Large intestine (tissue), 3 donors: Measurements from ENCODE around the gene CDH19. TPM values are rescaled to one million over a fixed set of nuclear protein-coding genes. Genes with fewer than 3 reads are reported as not detected.

Source experiments
- DNase-seq, 2 donors: peaks; one replicate each; pipeline versions ENCODE4 v3.0.0 to v3.0.0-alpha.2; 2013
- H3K27ac ChIP-seq: one replicate; pipeline ENCODE4 v1.5.1; 2013; ENCODE audit warnings: low read length
- H3K27me3 ChIP-seq: 2 replicates; pipeline ENCODE4 v1.6.1; 2013; ENCODE audit warnings: low read length; ENCODE audit not compliant: control insufficient read depth, insufficient read depth
- H3K36me3 ChIP-seq: 2 replicates; pipeline ENCODE4 v1.6.1; 2013; ENCODE audit warnings: low read length; ENCODE audit not compliant: control insufficient read depth, insufficient read depth
- H3K4me1 ChIP-seq: one replicate; pipeline ENCODE4 v1.6.1; 2013; ENCODE audit warnings: low read length; ENCODE audit not compliant: control insufficient read depth, insufficient read depth
- H3K4me3 ChIP-seq: one replicate; pipeline ENCODE4 v1.5.1; 2013; ENCODE audit warnings: low read length
- H3K9me3 ChIP-seq: one replicate; pipeline ENCODE4 v1.6.1; 2013; ENCODE audit warnings: mild to moderate bottlenecking, low read depth, low read length, moderate library complexity; ENCODE audit not compliant: control insufficient read depth
- WGBS: methylation state at CpG from one replicate; pipeline ENCODE4 v1.1.5; 2013; ENCODE audit warnings: low lambda C conversion rate; ENCODE audit not compliant: insufficient coverage; 5-methylcytosine and 5-hydroxymethylcytosine counted together
- polyA plus RNA-seq: library from polyadenylated mRNA; unstranded; fragments of 120-200 nt; gene quantifications from one replicate; pipeline ENCODE4 v1.2.1, GENCODE V29; 2013

CDH19 gene
- polyA plus RNA-seq, 1 donor = 8.3 TPM

DNA sequence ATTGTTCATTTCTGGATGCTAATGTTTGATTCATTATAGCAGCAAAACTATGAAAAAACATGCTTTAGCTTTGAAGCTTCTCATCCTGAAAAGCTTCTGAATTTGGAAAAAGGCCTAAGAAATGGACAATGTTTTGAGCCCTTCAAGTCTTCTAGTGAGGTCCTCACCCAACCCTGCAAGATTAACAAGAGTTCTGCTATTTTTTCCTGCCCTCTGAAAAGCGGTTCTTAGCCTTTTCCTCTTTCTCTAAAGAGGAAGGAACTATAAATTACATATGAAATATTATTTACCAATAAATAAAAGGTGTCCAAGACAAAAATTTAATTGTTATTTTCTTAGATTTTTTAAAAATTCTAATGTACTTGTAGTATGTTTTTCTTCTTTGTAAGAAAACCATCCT is 19.9 kb upstream of the CDH19 start:
- H3K4me1 ChIP-seq = no peaks in the 10 kb centered on the region
- no peaks in the 10 kb centered on the region for H3K27me3 ChIP-seq
- WGBS = 100% methylated on average over 1 of the region's 1 CpG
- no peak for DNase-seq
- H3K4me3 ChIP-seq = no peak overlapping the region
- no peaks in the 10 kb centered on the region for H3K9me3 ChIP-seq
- no peaks in the 10 kb centered on the region for H3K36me3 ChIP-seq
- no peak overlapping the region for H3K27ac ChIP-seq

DNA sequence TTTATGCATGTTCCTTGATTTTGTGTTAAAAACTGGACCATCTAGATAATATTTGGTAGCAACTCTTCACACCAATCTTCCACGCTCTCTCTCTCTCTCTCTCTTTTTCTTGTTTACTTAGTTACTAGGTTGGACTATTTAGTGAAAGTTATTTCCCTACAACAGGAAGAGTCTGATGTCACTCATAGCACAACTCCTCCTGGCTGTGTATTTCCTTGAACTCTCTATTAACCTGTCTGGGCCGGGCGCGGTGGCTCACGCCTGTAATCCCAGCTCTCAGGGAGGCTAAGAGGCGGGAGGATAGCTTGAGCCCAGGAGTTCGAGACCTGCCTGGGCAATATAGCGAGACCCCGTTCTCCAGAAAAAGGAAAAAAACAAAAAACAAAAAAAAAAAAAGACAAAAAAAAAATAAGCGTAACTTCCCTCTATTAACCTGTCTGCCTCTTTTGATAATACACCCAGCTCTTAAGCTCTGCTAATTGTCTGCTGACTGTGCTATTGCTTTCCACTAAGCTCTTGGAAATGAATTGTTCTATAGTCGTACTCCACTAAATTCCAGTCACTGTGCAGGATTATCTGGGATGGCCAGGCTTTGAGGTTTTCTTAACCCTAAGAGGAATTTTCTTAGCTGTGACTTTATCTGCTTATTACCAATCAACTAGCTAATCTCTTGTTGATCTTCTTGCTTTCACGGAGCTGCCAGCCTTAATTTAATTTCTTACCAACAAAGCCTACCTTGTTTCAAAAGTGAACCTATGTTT is 18.1 kb upstream of the CDH19 start:
- no peak for DNase-seq
- Histone ChIP-seq H3K27me3 (no peaks in the 10 kb centered on the region), H3K9me3 (no peaks in the 10 kb centered on the region), H3K4me3 (no peak overlapping the region), H3K27ac (no peak overlapping the region), H3K4me1 (no peaks in the 10 kb centered on the region), H3K36me3 (no peaks in the 10 kb centered on the region)
- 67% methylated on average over 1 of the region's 12 CpGs for WGBS

DNA sequence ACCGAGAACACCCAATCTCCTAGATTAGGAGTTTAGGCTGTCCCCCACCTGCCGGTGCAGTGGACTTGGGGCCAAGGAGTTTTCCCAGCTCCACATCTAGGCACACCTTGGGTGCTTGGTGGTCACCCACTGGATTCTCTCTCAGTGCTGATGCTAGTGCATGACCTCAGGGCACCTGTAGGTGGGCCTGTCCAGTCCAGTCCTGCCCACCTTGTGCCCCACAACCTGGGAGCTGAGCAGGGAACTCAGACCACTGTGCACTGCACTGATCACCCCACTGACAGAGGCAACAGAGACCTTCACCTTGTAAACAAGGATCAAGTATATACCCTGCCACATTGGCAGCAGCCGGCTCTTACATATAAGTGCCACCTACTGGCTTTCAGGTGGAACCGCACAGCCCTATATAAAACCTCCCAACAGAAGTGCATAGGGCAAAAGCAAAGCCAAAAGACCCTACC is 12.7 kb upstream of the CDH19 start:
- H3K27ac ChIP-seq = no peak overlapping the region
- no CpG with 5 or more reads among the region's 4 CpGs for WGBS
- H3K27me3 ChIP-seq = no peaks in the 10 kb centered on the region
- H3K4me1 ChIP-seq = no peaks in the 10 kb centered on the region
- H3K9me3 ChIP-seq = no peaks in the 10 kb centered on the region
- DNase-seq = no peak
- no peaks in the 10 kb centered on the region for H3K36me3 ChIP-seq
- no peak overlapping the region for H3K4me3 ChIP-seq

DNA sequence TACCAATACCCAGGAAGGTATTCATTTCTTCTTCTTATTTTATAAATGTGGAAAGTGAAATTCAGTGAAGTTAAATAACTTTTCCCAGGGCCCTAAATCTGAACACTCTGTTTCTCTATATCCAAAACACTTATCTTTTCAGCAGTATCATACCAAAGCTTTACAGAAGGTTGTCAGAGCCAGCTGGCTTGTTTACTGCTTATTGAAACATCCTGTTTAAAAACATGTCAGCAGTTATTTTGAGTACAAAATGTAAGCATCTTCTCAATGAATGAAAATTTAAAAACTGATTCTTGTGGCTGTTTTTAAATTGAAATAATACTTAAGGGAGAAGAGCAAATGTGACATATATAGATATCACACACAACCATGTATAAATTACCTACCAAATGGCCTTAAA is 11.3 kb upstream of the CDH19 start:
- no peaks in the 10 kb centered on the region for H3K27me3 ChIP-seq
- H3K4me3 ChIP-seq = no peak overlapping the region
- H3K4me1 ChIP-seq = no peaks in the 10 kb centered on the region
- no peak overlapping the region for H3K27ac ChIP-seq
- no peaks in the 10 kb centered on the region for H3K9me3 ChIP-seq
- no peaks in the 10 kb centered on the region for H3K36me3 ChIP-seq
- no peak for DNase-seq

DNA sequence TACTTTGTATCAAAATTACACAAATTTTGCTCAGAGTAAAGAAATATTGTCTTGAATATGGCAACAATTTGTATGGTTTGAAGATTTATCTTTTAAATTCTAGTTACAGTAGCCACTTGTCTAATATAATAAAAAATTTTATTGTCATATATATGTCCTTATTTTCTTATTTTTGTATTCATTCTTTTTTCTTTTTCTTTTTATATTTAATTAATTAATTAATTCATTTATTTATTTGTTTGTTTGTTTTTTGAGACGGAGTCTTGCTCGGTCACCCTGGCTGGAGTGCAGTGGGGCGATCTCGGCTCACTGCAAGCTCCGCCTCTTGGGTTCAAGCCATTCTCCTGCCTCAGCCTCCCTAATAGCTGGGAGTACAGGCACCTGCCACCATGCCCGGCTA is 3.7 kb upstream of the CDH19 start:
- Histone ChIP-seq H3K9me3 (no peaks in the 10 kb centered on the region), H3K36me3 (no peaks in the 10 kb centered on the region), H3K4me3 (no peak overlapping the region), H3K4me1 (no peaks in the 10 kb centered on the region), H3K27ac (no peak overlapping the region), H3K27me3 (no peaks in the 10 kb centered on the region)
- DNase-seq = no peak
- 100% methylated on average over 1 of the region's 6 CpGs for WGBS

DNA sequence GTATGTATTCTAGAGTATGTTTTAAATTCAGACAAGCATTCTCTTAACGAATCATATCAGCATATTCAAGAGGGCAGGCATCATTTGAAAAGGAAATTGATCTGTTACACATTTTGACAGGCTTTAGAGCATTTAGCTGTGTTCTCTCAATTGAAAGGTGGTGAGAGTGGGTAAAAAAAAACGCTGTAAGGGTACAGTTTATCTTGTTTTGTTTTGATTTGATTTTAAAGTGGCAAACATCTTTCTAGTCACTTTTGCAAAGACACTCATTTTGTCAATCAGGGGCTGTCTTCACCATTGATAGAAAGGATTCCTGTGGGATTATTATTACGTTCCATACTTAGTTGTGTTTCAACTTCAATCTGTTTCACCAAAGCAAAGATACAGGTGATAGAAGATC is 2.2 kb downstream of the CDH19 start:
- Histone ChIP-seq H3K4me1 (no peaks in the 10 kb centered on the region), H3K36me3 (no peaks in the 10 kb centered on the region), H3K27me3 (no peaks in the 10 kb centered on the region), H3K9me3 (no peaks in the 10 kb centered on the region), H3K4me3 (no peak overlapping the region), H3K27ac (no peak overlapping the region)
- WGBS = no CpG with 5 or more reads among the region's 3 CpGs
- no peak for DNase-seq

DNA sequence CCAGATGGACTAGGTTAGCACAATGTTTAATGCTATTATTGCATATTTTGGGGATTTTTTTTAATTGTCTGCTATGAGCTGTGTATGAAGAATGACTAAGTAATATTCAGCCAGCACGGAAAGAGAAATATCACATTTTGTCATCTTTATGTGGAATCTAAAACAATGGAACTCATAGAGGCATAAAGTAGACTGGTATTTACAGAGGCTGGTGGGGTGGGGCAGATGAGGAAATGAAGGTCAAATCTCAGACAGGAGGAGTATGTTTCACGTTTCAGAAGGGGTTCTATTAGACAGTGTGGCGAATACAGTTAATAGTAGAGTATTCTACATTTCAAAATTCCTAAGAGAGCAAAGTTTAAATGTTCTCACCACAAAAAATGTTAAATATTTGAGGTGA is 4.7 kb downstream of the CDH19 start:
- DNase-seq = no peak
- H3K36me3 ChIP-seq = no peaks in the 10 kb centered on the region
- no CpG with 5 or more reads among the region's 3 CpGs for WGBS
- H3K27me3 ChIP-seq = no peaks in the 10 kb centered on the region
- H3K4me1 ChIP-seq = no peaks in the 10 kb centered on the region
- H3K4me3 ChIP-seq = no peak overlapping the region
- no peaks in the 10 kb centered on the region for H3K9me3 ChIP-seq
- no peak overlapping the region for H3K27ac ChIP-seq

DNA sequence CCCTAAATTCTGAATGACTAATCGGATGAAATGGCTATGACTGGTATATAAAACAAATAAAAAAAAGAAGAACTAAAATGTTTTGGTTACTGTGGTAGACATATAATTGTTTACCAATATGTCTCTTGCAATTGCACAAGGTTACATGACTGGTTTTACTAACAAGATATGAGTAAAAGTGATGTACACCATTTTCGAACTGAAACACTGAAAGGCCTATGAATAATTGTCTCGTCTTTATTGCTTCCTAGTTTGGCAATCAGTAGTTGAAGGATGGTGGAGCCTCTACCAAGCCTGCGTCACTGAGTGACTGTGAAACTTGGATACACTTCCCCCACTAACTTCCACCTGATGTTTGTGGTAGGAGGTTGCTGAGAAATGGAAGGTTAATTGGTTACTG is 16.5 kb downstream of the CDH19 start:
- no peaks in the 10 kb centered on the region for H3K4me1 ChIP-seq
- H3K27ac ChIP-seq = no peak overlapping the region
- 100% methylated on average over 1 of the region's 4 CpGs for WGBS
- no peaks in the 10 kb centered on the region for H3K27me3 ChIP-seq
- no peak for DNase-seq
- no peaks in the 10 kb centered on the region for H3K36me3 ChIP-seq
- H3K9me3 ChIP-seq = no peaks in the 10 kb centered on the region
- H3K4me3 ChIP-seq = no peak overlapping the region

DNA sequence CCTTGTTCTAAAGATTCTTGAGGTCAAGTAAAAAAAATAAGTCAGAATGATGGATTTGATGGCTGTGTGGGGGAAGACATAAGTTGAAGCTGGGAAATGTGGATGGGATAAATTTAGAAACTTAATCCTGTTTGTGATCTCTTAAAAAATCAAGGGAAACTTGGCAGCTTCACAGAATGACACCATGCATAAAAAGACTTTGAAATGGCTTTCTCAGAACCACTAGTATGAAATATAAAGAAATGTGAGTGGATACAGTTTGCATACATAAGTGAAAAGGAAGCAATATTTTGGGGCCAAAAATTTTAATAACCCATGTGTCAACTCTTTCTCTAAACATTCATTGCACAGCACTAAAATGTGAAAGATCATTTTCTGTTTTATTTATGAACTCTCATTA is 21.7 kb downstream of the CDH19 start:
- no peaks in the 10 kb centered on the region for H3K27me3 ChIP-seq
- no peak for DNase-seq
- H3K27ac ChIP-seq = no peak overlapping the region
- H3K4me1 ChIP-seq = no peaks in the 10 kb centered on the region
- H3K9me3 ChIP-seq = no peaks in the 10 kb centered on the region
- no peak overlapping the region for H3K4me3 ChIP-seq
- H3K36me3 ChIP-seq = no peaks in the 10 kb centered on the region

DNA sequence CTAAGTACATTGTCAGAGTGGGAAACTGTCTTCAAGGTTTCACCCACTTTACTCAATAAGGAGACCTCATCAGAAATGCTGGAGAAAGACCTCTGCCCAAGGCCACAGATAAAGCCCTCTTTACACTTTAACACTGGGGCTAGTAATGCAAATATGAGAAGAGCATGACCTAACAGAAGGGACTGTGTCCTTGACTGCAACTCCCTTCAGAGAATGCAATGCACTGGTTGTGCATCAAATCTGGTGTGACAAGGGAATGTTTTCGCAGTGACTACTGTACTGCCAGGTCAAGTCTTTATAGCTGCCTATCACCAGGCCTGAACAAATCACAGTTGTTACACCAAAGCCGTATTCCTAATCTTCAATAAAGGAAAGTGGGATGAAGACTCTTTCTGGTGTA is 28.6 kb downstream of the CDH19 start:
- H3K27ac ChIP-seq = no peak overlapping the region
- H3K9me3 ChIP-seq = no peaks in the 10 kb centered on the region
- H3K4me3 ChIP-seq = no peak overlapping the region
- no CpG with 5 or more reads among the region's 2 CpGs for WGBS
- no peak for DNase-seq
- no peaks in the 10 kb centered on the region for H3K36me3 ChIP-seq
- no peaks in the 10 kb centered on the region for H3K27me3 ChIP-seq
- no peaks in the 10 kb centered on the region for H3K4me1 ChIP-seq

DNA sequence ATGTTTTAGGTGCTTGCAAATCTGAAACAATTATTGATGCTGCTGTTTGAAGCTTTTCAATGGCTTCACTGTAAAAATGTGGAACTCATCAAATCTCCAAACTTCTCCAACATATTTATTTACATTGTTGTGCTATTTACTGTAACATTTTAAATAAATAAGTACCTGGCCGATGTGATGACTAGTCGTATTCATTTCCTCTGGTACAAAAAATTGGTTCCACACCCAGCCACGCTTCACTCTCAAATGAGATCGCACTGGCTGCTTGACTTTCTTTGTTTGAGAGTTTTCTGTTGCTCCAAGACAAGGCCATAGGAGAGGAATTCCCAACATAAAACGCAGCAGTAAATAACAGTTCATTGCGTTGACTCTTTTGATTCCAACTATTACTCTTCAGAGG is 32.0 kb downstream of the CDH19 start:
- Histone ChIP-seq H3K27me3 (no peaks in the 10 kb centered on the region), H3K4me1 (no peaks in the 10 kb centered on the region), H3K36me3 (no peaks in the 10 kb centered on the region), H3K27ac (no peak overlapping the region), H3K9me3 (no peaks in the 10 kb centered on the region), H3K4me3 (no peak overlapping the region)
- no peak for DNase-seq
- WGBS = 65% methylated on average over 2 of the region's 6 CpGs
